ENCODE measurements around the gene PGM5. TPM values are rescaled to one million over a fixed set of nuclear protein-coding genes. Genes with fewer than 3 reads are reported as not detected.

The PGM5 gene
- polyA plus RNA-seq, 12 donors: 25.4 to 52.1 (median 47.9) TPM; not detected in 1

GRCh38 chr9:68429631-68430030 lies 73.2 kb downstream of the PGM5 start:
- DNase-seq: no peak

GRCh38 chr9:68431307-68431706 lies 74.9 kb downstream of the PGM5 start:
- no peak for DNase-seq

GRCh38 chr9:68433531-68434110 lies 77.2 kb downstream of the PGM5 start:
- DNase-seq: no peak

- DNase-seq: peak; percentile 39
Observed at GRCh38 chr9:68437785-68438184, 81.4 kb downstream of the PGM5 start.

- no peak for DNase-seq
Observed at GRCh38 chr9:68443624-68444023, 87.2 kb downstream of the PGM5 start.

GRCh38 chr9:68446836-68447235 lies 90.4 kb downstream of the PGM5 start:
- no peak for DNase-seq

GRCh38 chr9:68447611-68448010 lies 91.2 kb downstream of the PGM5 start:
- no peak for DNase-seq

- no peak for DNase-seq
Observed at GRCh38 chr9:68454579-68455334, 98.3 kb downstream of the PGM5 start.

GRCh38 chr9:68455451-68455850 lies 99.0 kb downstream of the PGM5 start:
- DNase-seq: no peak

GRCh38 chr9:68457803-68458202 lies 101.4 kb downstream of the PGM5 start:
- DNase-seq: no peak

GRCh38 chr9:68458918-68459317 lies 102.5 kb downstream of the PGM5 start:
- no peak for DNase-seq

- DNase-seq: no peak
Observed at GRCh38 chr9:68462105-68462775, 105.8 kb downstream of the PGM5 start.

- DNase-seq: no peak
Observed at GRCh38 chr9:68470067-68470466, 113.7 kb downstream of the PGM5 start.

GRCh38 chr9:68470634-68471033 lies 114.2 kb downstream of the PGM5 start:
- no peak for DNase-seq

- DNase-seq: no peak
Observed at GRCh38 chr9:68472119-68472518, 115.7 kb downstream of the PGM5 start.

GRCh38 chr9:68473790-68474189 lies 117.4 kb downstream of the PGM5 start:
- no peak for DNase-seq

GRCh38 chr9:68476422-68476821 lies 120.0 kb downstream of the PGM5 start:
- DNase-seq: no peak

GRCh38 chr9:68476847-68477246 lies 120.4 kb downstream of the PGM5 start:
- no peak for DNase-seq

- DNase-seq: no peak
Observed at GRCh38 chr9:68480807-68481206, 124.4 kb downstream of the PGM5 start.

- no peak for DNase-seq
Observed at GRCh38 chr9:68482548-68482947, 126.1 kb downstream of the PGM5 start.

- DNase-seq: no peak
Observed at GRCh38 chr9:68488126-68488525, 131.7 kb downstream of the PGM5 start.

GRCh38 chr9:68489646-68490045 lies 133.2 kb downstream of the PGM5 start:
- DNase-seq: no peak

GRCh38 chr9:68492806-68493205 lies 136.4 kb downstream of the PGM5 start:
- no peak for DNase-seq

All from muscle of arm (tissue), 12 donors.